Measurements from ENCODE around the gene STX1A.
A peak's percentile ranks its signal among the peaks of the same experiment; 100 is the strongest.

STX1A gene

DNA sequence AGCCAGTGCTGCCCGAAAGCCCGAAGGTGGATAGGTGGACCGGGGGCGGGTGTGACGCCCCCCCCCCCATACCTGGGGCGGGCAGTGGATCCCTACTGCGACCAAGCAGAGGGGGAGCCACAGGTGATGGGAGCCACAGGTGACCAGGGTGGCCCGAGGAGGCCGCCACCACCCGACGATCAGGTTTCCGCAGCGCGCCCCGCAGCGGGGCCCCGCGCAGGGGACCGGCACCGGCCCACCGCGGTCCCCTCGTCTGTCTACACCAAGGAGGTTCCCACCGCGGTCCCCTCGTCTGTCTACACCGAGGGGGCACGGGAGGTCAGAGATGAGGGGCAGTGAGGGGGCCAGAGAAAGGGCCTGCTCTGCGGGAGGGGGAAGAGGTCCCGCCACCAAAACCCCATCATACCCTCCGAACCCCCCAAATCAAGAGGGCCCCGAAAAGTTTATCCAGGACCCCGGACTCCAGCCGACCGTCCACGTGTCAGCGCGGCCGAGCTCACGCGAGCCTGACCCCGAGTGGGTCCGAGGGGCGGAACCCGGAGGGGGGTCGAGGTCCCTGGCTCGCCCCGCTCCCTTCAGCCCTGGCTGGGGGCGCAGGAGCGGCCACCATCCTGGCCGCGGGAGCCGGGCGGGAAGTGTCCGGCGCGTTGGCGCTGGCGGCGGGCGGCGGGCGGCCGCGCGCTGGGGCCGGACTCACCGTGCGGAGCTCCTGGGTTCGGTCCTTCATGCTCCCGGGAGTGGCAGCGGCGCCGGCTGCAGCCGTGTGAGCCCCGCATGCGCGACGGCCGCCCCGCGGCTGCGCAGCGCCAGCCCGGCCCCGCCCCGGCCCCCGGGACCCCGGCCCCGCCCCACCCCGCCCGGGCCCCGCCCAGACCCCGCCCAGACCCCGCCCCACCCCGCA, at the start of gene STX1A:
STX1A (minus strand) TSS at position 765 of the 901 bp plus-strand sequence; CDS start at position 727, 38 bp downstream.
- DNase-seq = peak; percentile 68 to 76

DNA sequence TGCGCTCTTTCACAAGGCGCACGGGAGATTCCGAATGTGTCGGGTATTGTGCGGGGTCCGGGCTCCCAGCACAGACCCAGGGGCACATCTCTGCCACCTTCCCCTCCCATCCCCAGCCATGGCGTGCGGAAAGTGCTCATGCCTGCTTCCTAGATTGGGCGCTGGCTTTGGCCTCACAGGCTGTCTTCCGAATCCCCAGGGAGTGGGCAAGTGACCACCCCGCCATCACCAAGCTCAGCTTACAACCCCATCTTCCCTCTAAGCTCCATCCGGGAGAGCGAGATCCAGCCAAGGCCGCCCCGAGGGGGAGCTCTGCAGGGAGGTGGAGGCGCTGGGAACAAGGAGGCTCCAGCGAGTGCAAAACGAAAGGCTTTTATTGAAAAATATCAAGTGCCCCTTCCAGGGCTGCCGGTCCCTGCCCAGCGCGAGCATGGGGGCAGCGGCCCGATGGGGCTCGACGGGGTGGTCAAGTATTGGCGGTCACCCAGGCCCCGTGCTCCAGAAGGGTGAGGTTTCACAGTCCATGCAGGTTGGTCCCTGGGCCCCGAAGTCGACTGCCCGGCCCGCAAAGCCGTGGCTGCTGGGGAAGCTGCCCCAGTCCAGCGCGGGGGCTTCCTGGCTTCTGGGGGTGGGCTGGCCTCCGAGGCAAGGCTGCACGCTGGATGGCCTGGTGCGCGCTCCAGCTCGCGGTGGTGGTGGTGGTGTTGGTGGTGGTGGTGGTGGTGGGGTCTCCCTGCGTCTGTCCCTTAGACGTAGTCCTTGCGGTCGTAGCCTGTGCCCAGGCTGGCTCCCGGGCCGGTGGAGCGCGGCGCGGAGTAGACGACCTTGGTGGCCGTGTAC, 49.4 kb upstream of the STX1A start:
- no peak for DNase-seq

DNA sequence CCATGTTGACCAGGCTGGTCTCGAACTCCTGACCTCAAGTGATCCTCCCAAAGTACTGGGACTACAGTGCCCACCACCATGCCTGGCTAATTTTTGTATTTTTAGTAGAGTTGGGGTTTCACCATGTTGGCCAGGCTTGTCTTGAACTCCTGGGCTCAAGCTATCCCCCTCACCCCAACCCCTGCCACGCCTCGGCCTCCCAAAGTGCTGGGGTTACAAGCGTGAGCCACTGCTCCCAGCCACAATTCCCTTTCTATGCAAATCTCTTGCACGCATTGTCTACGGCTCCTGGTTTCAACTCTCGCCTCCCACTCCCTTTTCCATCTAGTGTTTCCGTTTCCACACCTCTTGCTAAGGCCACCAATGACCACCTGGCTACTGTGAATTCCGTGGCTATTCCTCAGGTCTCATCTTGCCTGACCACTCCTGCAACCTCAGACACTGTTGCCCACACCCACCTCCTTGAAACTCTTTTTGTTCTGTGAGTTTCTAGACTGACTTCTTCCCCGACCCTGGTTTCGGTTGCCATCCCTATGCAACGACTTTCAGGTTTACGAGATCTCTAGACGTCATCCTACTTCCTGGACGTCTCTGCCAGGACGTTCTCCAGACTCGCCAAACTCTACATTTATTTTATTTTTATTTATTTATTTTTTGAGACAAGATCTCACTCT, 47.2 kb upstream of the STX1A start:
- DNase-seq = no peak

DNA sequence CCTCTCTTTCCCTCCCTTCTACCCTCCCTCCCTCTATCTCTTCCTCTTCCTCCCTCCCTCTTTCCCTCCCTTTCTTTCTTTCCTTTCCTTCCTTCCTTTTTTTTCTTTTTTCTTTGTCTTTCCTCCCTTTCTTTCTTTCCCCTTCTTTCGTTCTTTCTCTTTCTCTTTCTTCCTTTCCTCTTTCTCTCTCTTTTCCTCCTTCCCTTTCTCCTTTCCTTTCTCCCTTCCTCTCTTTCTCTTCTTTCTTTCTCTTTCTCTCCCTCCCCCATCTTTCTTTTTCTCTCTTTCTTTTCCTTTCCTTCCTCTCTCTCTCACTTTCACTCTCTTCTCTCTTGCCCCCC, 43.2 kb upstream of the STX1A start:
- DNase-seq = no peak

DNA sequence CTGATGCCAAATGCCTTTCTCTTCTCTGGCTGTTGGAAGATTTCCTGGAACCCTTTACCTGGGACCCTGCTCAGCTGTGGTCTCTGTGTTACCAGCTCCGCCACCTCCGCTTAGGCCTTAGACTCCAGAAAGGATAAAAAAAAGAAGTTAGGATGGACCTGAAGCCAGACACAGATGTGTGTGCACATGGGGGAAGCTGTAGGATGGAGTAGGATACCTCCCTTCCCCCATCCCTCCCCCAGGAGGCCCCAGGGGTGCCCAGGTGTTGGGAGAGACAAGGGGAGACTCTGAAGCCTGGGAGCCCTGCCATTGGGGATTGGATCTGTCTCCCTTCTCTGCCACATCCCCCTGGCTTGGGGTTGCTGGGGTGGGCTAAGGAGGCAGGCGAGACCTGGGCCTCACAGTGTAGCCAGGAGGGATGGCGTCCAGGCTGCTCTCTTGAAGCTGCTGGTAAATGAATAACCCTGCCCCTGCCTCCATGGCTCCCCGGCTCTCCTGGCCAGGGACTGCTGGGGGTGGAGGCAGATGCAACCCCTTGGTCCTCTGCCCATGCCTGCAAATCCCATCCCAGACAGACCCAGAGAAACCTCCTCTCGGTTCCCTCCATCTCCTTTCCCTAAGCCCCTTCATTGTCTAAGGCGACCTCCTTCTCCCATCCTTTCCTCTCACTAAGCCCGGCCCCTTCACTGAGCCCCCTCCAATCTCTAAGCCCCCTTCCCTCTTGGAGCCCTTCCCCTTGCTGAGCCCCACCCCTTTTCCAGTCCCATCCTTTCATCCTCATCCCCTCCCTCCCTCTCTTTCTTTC, 42.6 kb upstream of the STX1A start:
- no peak for DNase-seq

DNA sequence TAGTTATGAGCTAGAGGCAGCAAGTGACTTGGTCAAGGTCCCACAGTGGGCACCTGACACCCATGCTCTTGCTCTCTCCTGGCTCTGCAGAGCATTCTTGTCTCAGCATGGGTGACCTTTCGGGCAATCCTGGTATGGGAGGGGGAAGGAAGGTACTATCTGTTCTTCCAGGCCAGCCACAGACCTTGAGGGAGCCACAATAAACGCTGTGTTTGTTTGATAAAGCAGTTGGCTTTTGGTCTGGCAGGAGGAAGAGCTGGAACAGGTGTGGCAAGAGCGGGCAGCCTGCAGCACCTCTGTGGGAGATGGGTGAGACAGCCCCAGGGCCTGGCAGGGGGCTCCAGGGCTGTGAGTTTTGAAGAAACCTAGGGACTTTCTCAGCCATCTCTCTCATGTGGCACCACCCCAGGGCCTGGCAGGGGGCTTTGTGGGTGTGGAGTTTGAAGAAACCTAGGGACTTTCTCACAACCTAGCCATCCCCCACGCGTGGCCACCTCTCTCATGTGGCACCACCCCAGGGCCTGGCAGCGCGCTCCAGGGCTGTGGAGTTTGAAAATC, 39.2 kb upstream of the STX1A start:
- DNase-seq = no peak

DNA sequence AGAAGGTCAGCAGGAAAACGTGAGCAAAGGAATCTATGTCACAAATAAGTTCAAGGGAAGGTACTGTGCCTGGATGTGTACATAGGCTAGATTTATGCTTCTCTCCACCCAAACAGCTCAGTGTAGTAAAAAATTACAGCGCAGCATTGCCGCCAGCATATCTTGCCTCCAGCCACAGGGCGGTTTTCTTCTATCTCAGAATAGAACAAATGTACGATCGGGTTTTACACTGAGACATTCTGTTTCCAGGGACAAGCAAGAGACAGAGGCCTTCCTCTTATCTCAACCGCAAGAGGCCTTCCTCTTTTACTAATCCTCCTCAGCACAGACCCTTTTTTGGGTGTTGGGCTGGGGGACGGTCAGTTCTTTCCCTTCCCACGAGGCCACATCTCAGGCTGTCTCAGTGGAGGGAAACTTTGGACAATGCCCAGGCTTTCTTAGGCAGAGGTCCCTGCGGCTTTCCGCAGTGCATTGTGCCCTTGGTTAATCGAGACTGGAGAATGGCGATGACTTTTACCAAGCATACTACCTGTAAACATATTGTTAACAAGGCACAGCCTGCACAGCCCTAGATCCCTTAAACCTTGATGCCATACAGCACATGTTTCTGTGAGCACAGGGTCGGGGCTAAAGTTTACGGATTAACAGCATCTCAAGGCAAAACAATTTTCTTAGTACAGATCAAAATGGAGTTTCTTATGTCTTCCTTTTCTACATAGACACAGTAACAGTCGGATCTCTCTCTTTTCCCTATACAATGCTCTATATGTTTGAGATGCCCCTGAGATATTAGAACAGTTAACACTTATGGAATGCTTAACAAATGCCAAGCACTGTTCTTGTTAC, 30.7 kb upstream of the STX1A start:
- DNase-seq = no peak

DNA sequence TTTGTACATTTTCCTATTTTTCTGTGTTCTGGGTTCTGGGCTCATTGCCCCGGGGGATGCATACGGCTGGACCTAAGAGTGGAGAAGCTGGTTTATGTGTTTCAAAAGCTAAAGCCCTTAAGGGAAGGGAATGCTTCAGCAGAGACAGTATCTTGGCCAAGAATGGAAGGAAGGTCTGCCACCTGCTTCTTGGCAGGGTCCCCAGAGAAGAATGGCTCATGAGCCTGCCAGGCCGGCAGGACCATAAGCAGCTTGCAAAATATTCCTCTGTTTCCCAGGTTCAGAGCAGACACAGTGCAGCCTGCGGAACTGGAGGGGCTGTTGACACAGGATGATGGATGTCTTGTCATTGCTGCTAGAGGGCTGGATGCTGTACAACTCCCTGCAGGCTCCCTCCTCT, 26.9 kb upstream of the STX1A start:
- no peak for DNase-seq

DNA sequence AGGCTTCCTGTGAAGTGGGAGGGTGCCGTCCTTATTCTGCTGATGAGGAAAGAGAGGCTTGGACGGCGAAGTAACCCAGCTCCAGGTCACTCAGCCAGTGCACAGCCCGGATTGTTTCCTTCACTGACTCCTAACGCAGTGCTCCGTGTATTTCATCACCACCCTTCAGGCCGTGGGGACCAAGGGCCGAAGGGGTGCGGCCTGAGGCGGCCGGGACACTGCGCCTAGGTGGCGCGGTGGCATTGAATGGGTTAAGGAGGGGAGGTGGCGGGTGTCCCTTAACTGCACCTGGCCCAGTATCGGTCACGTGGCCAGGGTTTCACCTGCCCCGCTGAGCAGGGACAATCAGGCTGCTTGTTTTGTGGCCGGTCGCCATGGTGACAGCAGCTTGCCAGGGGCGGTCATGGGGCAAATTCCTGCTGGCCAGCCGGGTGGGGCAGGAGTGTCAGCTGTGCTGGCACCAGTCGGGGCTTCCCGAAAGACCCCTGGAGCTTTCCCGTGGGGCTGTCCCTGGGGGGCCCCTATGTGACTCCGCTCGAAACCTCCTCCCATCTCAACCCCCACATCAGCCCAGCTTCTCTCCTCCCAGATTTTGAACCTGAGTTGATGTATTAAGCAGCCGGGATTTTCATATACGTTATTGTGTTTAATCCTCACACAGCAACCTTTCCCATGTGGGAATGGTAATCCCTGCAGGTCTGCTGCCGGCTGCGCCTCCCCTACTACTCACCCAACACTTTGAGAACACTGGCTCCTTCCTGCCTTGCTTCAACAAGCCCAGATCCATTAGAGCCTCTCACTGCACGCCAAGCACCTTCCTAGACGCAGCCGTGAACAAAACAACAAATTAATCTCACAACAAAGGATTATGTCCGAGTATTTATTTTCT, 23.5 kb upstream of the STX1A start:
- peak in 1 of 2 donors; percentile 39 for DNase-seq

DNA sequence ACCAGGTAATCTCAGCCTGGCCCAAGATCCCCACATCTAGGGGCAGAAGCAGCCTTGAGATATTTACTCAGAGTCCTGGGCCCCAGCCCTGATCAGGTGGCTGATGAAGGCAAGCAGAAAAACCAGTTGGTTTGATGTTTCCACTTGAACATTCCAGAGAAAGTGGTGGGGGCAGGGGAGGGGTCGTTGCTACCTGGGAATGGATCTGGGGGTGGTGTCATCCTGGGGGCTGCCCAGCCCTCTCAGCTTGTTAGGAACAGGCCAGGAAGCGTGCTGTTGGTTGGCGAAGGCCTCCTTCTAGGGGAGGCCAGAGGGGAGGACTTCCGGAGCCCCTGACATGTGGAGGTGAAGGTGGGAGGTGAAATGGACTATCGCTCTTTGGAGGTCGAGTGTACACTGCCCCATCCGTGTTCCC, 22.9 kb upstream of the STX1A start:
- DNase-seq = no peak

DNA sequence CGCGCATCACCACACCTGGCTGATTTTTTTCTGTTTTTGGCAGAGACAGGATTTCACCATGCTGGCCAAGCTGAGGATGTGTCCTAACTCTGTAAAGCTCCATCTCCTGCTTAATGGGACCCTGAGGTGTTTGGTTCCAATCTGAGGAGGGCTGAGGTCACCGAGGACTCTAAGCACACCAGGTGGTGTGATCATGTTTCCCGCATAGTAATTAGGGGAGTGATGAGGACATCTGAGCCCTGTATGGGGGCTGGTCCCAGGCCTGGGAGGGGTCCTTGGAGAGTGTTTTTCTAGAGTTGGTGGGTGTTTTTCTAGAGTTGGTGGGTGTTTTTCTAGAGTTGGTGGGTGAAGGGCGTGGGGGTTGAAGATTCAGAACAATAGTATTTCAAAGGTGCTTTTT, 22.1 kb upstream of the STX1A start:
- no peak for DNase-seq

DNA sequence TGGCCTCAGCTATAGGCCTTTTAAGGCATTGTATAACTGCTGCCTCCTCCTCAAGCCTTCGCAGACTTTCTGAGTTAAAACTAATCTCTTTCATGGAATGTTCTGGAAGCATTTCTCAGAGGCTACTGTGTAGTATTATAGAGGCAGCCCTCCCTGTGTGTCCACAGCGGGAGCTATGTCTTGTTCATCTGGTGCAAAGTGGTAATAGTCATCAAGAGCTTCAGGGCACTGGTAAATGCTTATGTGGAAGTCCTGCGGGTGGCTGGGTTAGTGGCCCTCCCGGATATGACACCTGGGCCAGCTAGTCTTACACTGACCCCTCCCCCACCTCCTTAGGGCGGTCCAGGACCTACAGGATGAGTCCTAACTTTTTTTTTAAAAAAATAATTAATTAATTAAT, 21.3 kb upstream of the STX1A start:
- DNase-seq = no peak

DNA sequence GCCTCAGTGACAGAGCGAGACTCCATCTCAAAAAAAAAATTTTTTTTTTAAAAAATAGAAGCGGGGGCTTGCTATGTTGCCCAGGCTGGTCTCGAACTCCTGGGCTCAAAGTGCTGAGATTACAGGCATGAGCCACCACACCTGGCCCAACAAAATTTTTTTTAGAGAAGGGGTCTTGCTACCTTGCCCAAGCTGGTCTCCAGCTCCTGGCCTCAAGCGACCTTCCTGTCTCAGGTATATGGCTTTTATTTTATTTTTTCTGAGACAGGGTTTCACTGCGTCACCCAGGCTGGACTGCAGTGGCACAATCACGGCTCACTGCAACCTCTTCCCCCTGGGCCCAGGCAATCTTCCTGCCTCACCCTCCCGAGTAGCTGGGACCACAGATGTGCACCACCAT, 20.7 kb upstream of the STX1A start:
- no peak for DNase-seq

DNA sequence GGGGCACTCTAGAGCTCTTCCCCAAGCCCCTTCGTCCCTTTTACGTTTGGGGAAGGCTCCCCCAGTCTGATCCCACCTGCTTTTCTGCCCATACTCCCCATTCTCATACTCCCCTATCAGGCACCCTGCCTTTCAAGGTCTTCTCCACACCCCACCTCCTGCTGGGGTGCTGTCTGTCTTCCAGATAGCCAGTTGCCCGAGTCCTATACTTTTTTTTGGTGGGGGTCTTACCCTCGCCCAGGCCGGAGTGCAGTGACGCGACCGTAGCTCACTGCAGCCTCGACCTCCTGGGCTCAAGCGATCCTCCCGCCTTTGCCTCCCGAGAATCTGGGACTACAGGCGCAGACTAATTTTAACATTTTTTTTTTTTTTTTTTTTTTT, 19.9 kb upstream of the STX1A start:
- DNase-seq = no peak

DNA sequence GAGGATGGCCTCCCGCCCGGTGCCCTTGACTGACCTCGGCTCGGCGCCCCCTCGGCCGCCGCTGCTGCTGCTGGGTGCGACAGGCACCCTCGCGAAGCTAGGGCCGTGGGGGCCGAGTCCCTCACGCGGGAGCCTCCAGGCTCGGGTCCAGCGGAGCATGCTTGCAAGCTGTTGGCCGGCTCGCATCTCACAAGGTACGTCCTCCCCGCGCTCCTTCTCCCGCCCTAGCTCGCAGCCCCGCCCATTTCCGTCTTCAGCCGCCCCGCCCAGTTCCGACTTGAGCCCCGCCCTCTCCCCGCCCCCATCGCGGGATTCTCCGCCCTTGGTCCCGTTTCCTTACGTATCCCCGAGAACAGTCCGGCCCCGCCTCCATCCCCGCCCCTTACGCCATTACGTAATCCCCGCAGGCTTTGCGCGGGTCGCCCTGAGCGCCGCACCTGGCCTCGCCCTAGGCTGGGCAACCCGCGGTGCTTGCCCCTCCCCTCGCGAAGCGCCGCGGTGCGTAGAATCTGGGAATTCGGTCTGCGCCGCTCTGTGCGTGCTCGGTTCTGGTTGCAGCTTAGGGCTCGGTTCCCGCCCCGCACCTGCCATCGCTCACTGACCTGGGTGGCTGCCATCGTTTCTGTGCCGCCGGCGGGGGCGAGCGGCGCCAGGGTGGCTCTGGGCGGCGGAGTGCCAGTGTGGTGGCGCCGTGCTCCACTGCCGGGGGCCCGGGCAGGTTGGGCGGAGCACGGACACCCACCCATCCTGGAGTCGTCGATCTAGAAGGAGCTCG, 19.3 kb upstream of the STX1A start, which contains the start of gene ABHD11:
ABHD11 (minus strand) TSS at position 191 of the 775 bp plus-strand sequence; CDS start at position 159, 32 bp downstream.
- DNase-seq = peak; percentile 97 to 99

DNA sequence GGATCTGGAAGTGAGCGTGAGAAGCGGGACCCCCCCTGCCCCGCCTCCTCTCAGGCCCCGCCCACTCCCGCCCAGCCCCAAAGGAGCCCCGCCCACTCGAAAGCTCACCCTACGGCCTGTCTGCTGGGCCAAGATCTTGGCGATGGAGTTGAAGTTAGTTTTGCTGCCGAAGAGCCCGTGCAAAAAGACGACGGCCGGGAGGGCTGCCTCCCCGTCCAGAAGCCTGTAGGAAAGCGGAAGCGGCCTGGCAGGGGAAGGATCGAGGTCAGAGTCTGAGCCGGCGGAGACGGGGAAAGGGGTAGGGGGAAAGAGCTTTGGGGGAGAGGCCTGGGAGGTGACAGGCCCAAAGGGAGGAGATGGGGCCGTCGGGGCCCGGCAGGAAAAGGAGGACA, 18.7 kb upstream of the STX1A start:
- DNase-seq = peak; percentile 55 to 71

DNA sequence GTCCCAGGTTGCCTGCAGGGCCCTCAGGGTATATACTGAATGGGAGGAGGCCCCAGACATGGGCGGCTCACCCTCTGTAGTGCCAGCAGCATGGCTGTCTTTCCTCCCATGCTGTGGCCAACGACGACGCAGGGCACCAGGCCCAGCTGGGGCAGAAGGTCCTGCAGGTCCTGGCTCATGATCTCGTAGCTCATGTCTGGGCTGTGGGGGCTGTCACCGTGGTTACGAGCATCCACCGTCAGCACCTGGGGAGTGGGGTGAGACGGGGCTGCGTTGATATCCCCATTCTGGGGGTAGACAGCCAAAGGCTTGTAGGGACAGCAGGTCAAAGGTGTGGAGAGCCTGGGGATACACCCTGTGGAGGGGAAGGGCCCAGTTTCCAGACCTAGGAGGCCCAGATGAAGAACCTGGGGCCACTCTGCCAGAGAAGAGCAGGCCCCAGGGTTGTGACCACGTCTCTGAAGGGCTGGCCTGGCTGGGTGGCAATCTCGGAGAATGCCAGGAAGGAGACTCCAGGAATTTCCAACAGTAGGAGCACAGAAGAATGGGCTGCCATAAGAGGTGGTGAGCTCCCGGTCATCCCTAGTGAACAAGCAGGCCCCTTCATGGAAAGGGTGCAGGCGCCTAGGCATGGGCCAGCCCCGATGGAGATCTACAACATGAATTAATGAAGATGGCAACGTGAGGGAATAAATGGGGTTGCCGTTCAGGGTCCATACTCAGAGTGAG, 18.2 kb upstream of the STX1A start:
- DNase-seq = no peak

DNA sequence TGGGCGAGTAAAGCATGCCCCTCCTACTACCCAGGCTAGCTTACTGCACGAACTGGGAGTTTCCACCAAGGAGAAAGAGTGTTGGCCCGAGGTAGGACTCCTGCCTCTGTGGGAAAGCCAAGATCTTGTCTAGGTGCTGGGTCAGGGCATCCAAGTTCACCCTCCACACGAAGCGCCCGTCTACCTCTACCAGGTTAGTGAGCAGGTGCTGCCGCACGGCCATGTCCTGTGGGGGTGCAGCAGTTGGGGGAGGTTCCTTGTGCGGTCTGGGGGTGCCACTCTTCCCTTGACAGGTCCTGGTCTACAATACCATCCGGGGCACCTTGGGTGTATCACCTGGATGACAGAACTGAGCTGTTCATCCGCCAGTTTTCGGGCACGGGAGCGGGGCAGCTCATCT, 17.4 kb upstream of the STX1A start:
- no peak for DNase-seq

DNA sequence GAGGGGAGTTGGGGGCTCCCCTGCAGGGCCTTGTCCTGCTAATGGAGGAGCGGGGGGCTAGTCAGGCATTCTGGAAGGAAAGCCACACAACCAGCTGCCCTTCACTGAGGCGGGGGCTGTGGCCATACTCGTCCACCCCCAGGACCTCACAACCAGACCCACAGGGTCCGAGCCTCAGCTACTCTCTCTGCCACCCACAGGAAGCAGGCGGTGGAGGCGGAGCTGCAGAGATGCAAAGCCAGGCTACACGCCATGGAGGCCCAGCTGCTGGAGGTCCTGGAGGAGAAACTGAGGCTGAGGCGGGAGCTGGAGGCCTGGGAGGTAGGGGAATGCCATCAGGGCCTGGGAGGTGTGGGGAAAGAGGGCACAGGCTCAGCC, 16.0 kb upstream of the STX1A start:
- no peak for DNase-seq

All from CD4-positive, alpha-beta T cell treated with Interleukin-4 for 1 hour (primary cell).